Stimulated activated naive CD8-positive, alpha-beta T cell treated with anti-CD3 and anti-CD28 coated beads, Interleukin-15, Interleukin-2, amounts not matched to agents 100 ng/mL and 50 ng/mL, for 24 hours (primary cell): ENCODE results near the gene PACRG.

Experiments used
- H3K27ac Mint-ChIP-seq: one replicate; pipeline ENCODE4 v1.8.0; 2021; ENCODE audit warnings: mild to moderate bottlenecking, mixed read lengths
- H3K27me3 Mint-ChIP-seq: one replicate; pipeline ENCODE4 v1.8.0; 2021; ENCODE audit warnings: mixed read lengths
- H3K36me3 Mint-ChIP-seq: one replicate; pipeline ENCODE4 v1.8.0; 2021; ENCODE audit warnings: low read depth, mixed read lengths
- H3K4me1 Mint-ChIP-seq: one replicate; pipeline ENCODE4 v1.8.0; 2021; ENCODE audit warnings: low read depth, mixed read lengths
- H3K4me3 Mint-ChIP-seq: one replicate; pipeline ENCODE4 v1.8.0; 2021; ENCODE audit warnings: mild to moderate bottlenecking, mixed read lengths
- H3K9me3 Mint-ChIP-seq: one replicate; pipeline ENCODE4 v1.8.0; 2021; ENCODE audit warnings: mixed read lengths

The PACRG gene

DNA sequence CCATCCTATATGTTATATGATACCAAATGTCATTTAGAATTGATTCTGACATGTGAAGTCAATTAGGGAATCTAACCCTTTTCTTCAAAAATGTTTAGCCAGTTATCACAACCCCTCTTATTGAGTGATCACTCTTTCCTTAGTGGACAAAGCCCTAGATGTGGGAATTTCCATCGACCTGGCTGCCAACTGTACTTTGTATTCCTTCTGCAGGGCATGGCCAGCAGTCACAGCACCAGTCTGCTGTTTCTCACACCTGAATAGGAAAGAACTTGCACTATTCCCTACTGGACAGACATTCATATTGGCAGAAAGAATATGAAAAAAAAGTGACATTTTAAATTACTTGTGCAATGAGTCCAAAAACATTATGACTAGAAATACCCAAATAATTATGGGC, 271.0 kb downstream of the PACRG start:
- Mint-ChIP-seq H3K4me1 (no peaks in the 10 kb centered on the region), H3K9me3 (peaks cover 7% of the 10 kb centered on the region), H3K27ac (no peak overlapping the region), H3K36me3 (no peaks in the 10 kb centered on the region), H3K27me3 (no peaks in the 10 kb centered on the region), H3K4me3 (no peak overlapping the region)

DNA sequence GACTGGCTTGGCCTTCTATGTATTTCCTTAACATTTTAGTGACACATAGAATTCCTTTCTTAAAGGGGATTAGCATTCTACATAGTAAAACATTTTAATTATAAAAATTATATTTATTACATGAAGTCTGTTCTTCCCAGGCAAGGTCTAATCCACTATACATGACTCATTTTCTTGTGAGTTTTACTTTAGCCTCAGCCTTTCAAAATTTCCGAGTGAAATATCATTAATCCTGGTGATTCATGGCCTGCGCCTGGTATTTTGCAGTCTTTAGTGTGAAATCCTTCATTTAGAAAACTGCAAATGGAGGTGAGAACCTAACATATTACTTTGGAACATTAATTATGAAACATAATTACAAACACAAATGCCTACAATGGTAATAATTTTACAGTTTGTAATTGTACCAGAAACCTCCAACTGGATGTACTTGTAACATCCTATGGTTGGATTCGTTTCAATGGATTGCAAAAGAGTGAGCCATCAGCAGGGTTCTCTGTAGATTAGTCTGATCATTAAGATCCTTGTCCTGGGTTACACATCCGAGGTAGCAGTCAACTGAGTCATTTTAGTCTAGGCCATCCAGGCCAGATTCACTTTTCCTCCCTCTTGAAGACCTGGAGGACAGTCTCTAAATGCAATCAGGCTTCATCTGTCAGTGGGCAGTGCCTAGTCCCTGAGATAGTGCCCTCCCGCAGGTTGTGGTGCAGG, 272.0 kb downstream of the PACRG start:
- no peaks in the 10 kb centered on the region for H3K4me1 Mint-ChIP-seq
- no peak overlapping the region for H3K27ac Mint-ChIP-seq
- H3K36me3 Mint-ChIP-seq = no peaks in the 10 kb centered on the region
- H3K9me3 Mint-ChIP-seq = peaks cover 7% of the 10 kb centered on the region
- no peaks in the 10 kb centered on the region for H3K27me3 Mint-ChIP-seq
- H3K4me3 Mint-ChIP-seq = no peak overlapping the region

DNA sequence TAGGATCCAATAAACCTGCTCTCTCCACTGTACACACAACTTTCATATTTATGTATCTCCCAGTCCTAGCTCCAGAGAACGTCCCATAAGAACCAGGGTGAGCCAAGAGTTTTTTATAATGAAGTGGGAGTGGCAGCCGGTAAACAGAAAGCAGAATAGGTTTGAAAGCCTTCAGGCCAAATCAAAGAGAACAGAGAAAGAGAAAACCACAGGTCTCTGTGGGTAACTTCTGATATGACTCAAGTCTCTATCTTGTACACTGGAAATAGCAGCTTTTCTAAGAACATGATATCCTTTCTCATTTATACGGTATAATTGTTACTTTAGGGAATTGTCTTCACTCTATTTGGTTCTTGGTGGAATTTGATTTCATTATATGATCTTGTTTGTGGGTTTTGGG, 273.6 kb downstream of the PACRG start:
- Mint-ChIP-seq H3K4me3 (no peak overlapping the region), H3K27ac (no peak overlapping the region), H3K4me1 (no peaks in the 10 kb centered on the region), H3K9me3 (peaks cover 3% of the 10 kb centered on the region), H3K36me3 (no peaks in the 10 kb centered on the region), H3K27me3 (no peaks in the 10 kb centered on the region)

DNA sequence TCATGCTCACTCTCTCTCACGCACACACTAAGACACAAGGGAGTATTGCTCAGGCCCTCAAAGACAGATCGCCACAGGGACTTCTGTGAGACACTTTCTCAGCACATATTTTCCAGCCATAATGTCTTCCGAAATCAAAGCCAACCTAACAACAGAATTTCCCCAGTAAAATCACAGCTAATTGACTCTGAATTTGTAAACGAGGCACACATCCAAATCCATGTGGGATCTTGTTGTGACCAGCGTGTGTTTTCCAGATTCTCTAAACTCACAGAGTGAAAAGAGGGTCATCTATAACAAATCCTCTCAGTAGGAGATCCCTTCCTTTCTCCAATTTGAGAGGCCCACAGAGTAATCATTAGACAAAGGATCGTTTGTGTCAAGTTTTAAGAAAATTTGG, 280.4 kb downstream of the PACRG start:
- Mint-ChIP-seq H3K9me3 (peaks cover 4% of the 10 kb centered on the region), H3K36me3 (no peaks in the 10 kb centered on the region), H3K27me3 (no peaks in the 10 kb centered on the region), H3K4me1 (no peaks in the 10 kb centered on the region), H3K27ac (no peak overlapping the region), H3K4me3 (no peak overlapping the region)

DNA sequence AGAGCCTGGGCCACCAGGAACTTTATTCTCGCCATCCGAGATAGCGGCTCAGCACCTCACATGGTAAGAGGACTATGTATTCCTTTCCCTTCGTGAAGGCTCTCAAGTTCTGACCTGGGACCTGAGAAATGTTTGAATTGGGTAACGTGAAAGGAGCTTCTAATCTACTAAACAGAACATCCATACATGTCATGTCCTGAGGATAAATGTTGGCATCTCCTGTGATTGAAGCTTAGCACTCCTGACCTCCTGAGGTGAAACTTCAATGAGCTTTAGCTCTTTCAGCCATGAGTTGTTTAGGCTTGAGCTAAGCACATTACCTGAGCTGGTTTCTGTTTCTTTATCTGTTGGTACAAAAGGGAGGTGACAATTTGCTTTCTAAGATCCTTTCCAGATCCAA, 280.9 kb downstream of the PACRG start:
- no peaks in the 10 kb centered on the region for H3K4me1 Mint-ChIP-seq
- no peak overlapping the region for H3K27ac Mint-ChIP-seq
- H3K27me3 Mint-ChIP-seq = no peaks in the 10 kb centered on the region
- no peaks in the 10 kb centered on the region for H3K36me3 Mint-ChIP-seq
- no peak overlapping the region for H3K4me3 Mint-ChIP-seq
- peaks cover 4% of the 10 kb centered on the region for H3K9me3 Mint-ChIP-seq

GRCh38 chr6:163010145-163010544, 282.4 kb downstream of the PACRG start:
- no peak overlapping the region for H3K4me3 Mint-ChIP-seq
- H3K9me3 Mint-ChIP-seq = peaks cover 8% of the 10 kb centered on the region
- H3K27ac Mint-ChIP-seq = no peak overlapping the region
- H3K27me3 Mint-ChIP-seq = no peaks in the 10 kb centered on the region
- H3K4me1 Mint-ChIP-seq = no peaks in the 10 kb centered on the region
- H3K36me3 Mint-ChIP-seq = no peaks in the 10 kb centered on the region

- H3K36me3 Mint-ChIP-seq = no peaks in the 10 kb centered on the region
- peaks cover 6% of the 10 kb centered on the region for H3K9me3 Mint-ChIP-seq
- H3K27ac Mint-ChIP-seq = no peak overlapping the region
- no peak overlapping the region for H3K4me3 Mint-ChIP-seq
- no peaks in the 10 kb centered on the region for H3K4me1 Mint-ChIP-seq
- H3K27me3 Mint-ChIP-seq = no peaks in the 10 kb centered on the region
Observed at GRCh38 chr6:163014736-163015135, 287.0 kb downstream of the PACRG start.

- no peaks in the 10 kb centered on the region for H3K27me3 Mint-ChIP-seq
- no peaks in the 10 kb centered on the region for H3K4me1 Mint-ChIP-seq
- no peak overlapping the region for H3K27ac Mint-ChIP-seq
Observed at GRCh38 chr6:163017801-163018200, 290.0 kb downstream of the PACRG start.

GRCh38 chr6:163019926-163020325, 292.2 kb downstream of the PACRG start:
- H3K4me1 Mint-ChIP-seq = no peaks in the 10 kb centered on the region
- no peak overlapping the region for H3K27ac Mint-ChIP-seq
- H3K27me3 Mint-ChIP-seq = no peaks in the 10 kb centered on the region
- H3K4me3 Mint-ChIP-seq = no peak overlapping the region
- no peaks in the 10 kb centered on the region for H3K36me3 Mint-ChIP-seq
- peaks cover 31% of the 10 kb centered on the region for H3K9me3 Mint-ChIP-seq

More at GRCh38 chr6:163017801-163018200, 290.0 kb downstream of the PACRG start:
- Mint-ChIP-seq H3K4me3 (no peak overlapping the region), H3K9me3 (peaks cover 20% of the 10 kb centered on the region), H3K36me3 (no peaks in the 10 kb centered on the region)

DNA sequence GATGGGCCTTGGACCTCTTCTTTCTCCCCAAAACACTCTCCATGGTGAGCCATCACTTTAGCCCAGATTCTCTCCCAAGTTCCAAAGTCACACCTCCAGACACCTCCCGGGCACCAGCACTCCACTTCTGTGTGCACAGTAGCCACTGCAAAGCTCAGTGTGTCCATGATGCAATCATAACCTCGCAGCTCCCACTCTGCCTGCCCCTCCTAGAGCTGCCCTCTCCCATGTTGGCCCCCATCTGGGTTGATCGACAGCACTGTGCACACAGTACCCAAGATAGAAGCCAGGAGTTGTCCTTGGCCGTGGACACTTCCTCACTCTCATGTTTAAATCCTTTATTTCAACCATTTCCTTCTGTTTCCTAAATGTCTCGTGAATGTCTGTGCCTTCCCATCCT, 293.3 kb downstream of the PACRG start:
- H3K27me3 Mint-ChIP-seq = no peaks in the 10 kb centered on the region
- no peak overlapping the region for H3K4me3 Mint-ChIP-seq
- no peak overlapping the region for H3K27ac Mint-ChIP-seq
- peaks cover 28% of the 10 kb centered on the region for H3K9me3 Mint-ChIP-seq
- no peaks in the 10 kb centered on the region for H3K36me3 Mint-ChIP-seq
- H3K4me1 Mint-ChIP-seq = no peaks in the 10 kb centered on the region

GRCh38 chr6:163023700-163024099, 295.9 kb downstream of the PACRG start:
- Mint-ChIP-seq H3K9me3 (peaks cover 39% of the 10 kb centered on the region), H3K4me1 (no peaks in the 10 kb centered on the region), H3K36me3 (no peaks in the 10 kb centered on the region), H3K27me3 (no peaks in the 10 kb centered on the region), H3K27ac (no peak overlapping the region), H3K4me3 (no peak overlapping the region)

GRCh38 chr6:163026893-163027292, 299.1 kb downstream of the PACRG start:
- Mint-ChIP-seq H3K27ac (no peak overlapping the region), H3K27me3 (no peaks in the 10 kb centered on the region), H3K4me3 (no peak overlapping the region), H3K36me3 (no peaks in the 10 kb centered on the region), H3K4me1 (no peaks in the 10 kb centered on the region), H3K9me3 (peaks cover 25% of the 10 kb centered on the region)

DNA sequence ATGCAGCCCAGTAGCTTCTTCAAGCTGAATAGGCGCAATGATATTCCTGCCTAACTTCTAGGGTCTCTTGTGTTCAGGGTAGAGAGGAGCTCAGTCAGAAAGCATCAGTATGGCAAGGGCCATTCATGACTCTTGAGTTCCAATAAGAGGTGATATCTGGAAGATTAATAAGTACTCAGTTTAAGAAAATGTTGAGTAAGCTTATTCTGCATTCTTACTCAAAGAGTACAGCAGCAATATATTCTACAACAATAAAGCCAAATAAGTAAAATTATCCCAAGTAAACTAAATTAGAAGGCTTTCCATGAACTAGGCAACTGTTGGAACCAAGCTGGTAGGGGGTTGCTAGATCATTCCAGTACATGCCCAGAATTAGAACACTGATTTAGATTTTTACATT, 303.2 kb downstream of the PACRG start:
- H3K4me3 Mint-ChIP-seq = no peak overlapping the region
- no peaks in the 10 kb centered on the region for H3K36me3 Mint-ChIP-seq
- H3K27me3 Mint-ChIP-seq = no peaks in the 10 kb centered on the region
- H3K27ac Mint-ChIP-seq = no peak overlapping the region
- H3K9me3 Mint-ChIP-seq = peaks cover 17% of the 10 kb centered on the region
- H3K4me1 Mint-ChIP-seq = no peaks in the 10 kb centered on the region

DNA sequence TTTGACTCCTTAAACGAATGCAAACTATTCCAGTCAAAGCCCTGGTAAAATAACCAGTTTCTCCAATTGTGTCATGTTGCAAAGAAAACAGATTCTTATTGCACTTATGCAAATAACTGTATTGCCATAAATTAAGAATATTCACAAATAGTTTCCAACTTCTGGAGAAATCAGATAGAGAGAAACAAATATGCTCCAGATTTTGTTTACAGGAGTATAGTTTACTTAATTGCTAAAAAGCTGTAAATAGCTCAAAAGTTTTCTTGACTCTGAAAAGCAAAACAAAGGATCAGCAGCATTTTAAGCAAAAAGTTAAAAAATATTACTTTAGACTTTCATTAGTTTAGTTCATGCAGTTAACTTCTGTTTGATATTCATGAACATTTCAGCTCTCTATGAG, 304.2 kb downstream of the PACRG start:
- Mint-ChIP-seq H3K27me3 (no peaks in the 10 kb centered on the region), H3K4me1 (no peaks in the 10 kb centered on the region), H3K36me3 (no peaks in the 10 kb centered on the region), H3K4me3 (no peak overlapping the region), H3K9me3 (peaks cover 10% of the 10 kb centered on the region), H3K27ac (no peak overlapping the region)

- H3K27me3 Mint-ChIP-seq = no peaks in the 10 kb centered on the region
- no peaks in the 10 kb centered on the region for H3K4me1 Mint-ChIP-seq
- no peaks in the 10 kb centered on the region for H3K36me3 Mint-ChIP-seq
- peaks cover 14% of the 10 kb centered on the region for H3K9me3 Mint-ChIP-seq
- H3K4me3 Mint-ChIP-seq = no peak overlapping the region
- H3K27ac Mint-ChIP-seq = no peak overlapping the region
Observed at GRCh38 chr6:163036160-163036645, 308.4 kb downstream of the PACRG start.

GRCh38 chr6:163038317-163038716, 310.5 kb downstream of the PACRG start:
- peaks cover 18% of the 10 kb centered on the region for H3K9me3 Mint-ChIP-seq
- no peak overlapping the region for H3K4me3 Mint-ChIP-seq
- H3K27me3 Mint-ChIP-seq = no peaks in the 10 kb centered on the region
- H3K36me3 Mint-ChIP-seq = no peaks in the 10 kb centered on the region
- H3K27ac Mint-ChIP-seq = no peak overlapping the region
- H3K4me1 Mint-ChIP-seq = no peaks in the 10 kb centered on the region
